ENCODE measurements around the gene PRR12.
A peak's percentile ranks its signal among the peaks of the same experiment; 100 is the strongest.
"Not testable (repeated sequence)": the region's sequence is repeated elsewhere in the genome, so short reads cannot be mapped to it uniquely, and the experiment has no call there.

Gene PRR12

DNA sequence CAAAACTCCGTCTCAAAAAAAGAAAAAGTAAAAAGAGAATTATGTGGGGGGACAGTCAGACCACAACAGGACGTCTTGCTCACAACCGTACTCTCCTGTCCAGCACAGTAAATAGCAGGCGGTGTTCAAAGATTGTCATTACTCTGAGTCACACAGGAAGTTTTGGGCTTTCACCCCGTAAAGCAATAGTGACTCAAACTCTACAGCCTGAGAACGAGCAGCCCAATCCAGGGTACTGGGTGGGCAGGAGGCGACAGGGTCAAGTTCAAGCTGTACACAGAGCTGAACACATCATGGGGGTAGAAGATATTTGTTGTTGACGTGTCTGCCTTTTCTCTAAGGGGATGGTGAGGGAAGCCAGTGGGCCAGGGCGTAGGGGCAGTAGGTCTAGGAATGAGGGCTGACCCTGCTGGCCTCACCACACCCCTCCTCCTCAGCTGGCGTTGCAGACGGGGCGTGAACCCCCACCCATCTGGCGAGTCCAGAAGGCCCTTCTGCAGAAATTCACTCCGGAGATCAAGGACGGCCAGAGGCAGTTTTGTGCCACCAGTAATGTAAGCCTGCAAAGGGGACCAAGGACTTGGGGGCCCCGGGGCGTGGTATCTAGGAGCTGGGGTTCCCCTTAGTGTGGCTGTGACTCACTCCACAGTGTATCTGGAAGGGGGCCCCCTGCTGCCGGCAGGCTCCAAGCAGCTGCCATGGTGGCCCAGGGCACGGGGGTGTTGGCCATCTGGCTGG is 23.3 kb downstream of the PRR12 start:
- TF ChIP-seq, protein P1, sequence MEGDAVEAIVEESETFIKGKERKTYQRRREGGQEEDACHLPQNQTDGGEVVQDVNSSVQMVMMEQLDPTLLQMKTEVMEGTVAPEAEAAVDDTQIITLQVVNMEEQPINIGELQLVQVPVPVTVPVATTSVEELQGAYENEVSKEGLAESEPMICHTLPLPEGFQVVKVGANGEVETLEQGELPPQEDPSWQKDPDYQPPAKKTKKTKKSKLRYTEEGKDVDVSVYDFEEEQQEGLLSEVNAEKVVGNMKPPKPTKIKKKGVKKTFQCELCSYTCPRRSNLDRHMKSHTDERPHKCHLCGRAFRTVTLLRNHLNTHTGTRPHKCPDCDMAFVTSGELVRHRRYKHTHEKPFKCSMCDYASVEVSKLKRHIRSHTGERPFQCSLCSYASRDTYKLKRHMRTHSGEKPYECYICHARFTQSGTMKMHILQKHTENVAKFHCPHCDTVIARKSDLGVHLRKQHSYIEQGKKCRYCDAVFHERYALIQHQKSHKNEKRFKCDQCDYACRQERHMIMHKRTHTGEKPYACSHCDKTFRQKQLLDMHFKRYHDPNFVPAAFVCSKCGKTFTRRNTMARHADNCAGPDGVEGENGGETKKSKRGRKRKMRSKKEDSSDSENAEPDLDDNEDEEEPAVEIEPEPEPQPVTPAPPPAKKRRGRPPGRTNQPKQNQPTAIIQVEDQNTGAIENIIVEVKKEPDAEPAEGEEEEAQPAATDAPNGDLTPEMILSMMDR (IDR thresholded peaks at IDR 0.05; ENCODE audit: low read depth, low read length): peak; percentile 31
- DNase-seq (ENCODE audit: low read depth in 2 of 2): peak; percentile 72 to 95
- peak overlapping the region in 1 of 2 donors; percentile 13 for H3K4me3 ChIP-seq (replicated peaks in 1 of 2; ENCODE audit: low read depth in 2 of 2, low read length in 2 of 2)

DNA sequence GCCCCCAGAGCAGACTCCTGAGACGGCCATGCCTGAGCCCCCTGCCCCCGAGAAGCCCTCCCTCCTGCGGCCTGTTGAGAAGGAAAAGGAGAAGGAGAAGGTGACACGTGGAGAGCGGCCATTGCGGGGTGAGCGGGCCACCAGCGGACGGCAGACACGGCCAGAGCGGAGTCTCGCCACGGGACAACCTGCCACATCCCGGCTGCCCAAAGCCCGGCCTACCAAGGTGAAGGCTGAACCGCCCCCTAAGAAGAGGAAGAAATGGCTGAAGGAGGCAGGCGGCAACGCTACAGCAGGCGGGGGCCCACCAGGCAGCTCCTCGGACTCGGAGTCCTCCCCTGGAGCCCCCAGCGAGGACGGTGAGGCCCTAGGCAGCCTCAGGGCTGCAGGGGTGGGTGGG is 24.9 kb downstream of the PRR12 start:
- TF ChIP-seq, protein P1 (IDR thresholded peaks at IDR 0.05; ENCODE audit: low read depth, low read length): no peak
- no peak overlapping the region for H3K4me3 ChIP-seq (replicated peaks in 1 of 2; ENCODE audit: low read depth in 2 of 2, low read length in 2 of 2)

DNA sequence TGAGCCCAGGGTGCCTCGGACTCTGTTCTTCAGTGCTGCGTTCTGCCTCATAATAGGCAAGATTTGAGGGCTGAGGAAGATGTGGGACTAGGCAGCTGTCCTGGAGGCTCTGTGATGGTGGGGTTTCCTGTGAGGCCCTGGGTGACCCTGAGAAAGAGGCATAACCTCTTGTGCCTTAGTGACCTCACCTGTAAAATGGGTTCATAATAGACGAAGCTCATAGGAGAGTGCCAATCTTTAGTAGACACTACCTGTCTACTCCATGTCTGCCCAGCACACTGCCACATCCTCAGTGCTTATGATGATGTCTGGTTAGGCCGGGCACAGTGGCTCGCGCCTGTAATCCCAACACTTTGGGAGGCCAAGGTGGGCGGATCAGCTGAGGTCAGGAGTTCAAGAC is 25.6 kb downstream of the PRR12 start:
- H3K4me3 ChIP-seq (replicated peaks in 1 of 2; ENCODE audit: low read depth in 2 of 2, low read length in 2 of 2): no peak overlapping the region
- TF ChIP-seq, protein P1 (IDR thresholded peaks at IDR 0.05; ENCODE audit: low read depth, low read length): no peak
- DNase-seq (ENCODE audit: low read depth in 2 of 2): no peak

More for the DNA sequence above, 24.9 kb downstream of the PRR12 start:
- no peak for DNase-seq (ENCODE audit: low read depth in 2 of 2)

DNA sequence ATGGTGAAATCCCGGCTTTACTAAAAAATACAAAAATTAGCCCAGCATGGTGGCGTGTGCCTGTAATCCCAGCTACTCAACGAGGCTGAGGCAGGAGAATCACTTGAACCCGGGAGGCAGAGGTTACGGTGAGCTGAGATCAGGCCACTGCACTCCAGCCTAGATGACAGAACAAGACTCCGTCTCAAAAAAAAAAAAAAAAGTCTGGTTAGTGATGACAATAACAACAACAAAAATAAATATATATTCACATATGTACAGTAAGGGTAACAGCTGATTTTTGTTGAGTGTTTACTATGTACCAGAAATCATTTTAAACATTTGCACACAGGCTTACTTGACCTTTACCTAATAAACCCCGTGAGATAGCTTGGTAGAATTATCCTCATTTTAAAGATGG is 26.0 kb downstream of the PRR12 start:
- DNase-seq (ENCODE audit: low read depth in 2 of 2): no peak
- TF ChIP-seq, protein P1 (IDR thresholded peaks at IDR 0.05; ENCODE audit: low read depth, low read length): no peak

DNA sequence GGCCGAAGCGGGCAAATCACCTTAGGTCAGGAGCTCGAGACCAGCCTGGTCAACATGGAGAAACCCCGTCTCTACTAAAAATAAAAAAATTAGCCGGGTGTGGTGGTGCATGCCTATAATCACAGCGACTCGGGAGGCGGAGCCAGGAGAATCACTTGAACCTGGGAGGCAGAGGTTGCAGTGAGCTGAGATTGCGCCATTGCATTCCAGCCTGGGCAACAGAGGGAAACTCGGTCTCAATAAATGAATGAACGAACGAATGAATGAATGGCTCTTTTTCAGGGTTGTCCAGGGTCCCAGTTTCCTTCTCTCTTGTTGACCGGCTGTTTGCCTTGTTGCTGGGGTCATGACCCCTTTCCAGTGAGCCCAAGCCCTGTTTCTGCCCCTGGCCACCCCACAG is 26.9 kb downstream of the PRR12 start:
- not testable (repeated sequence) for DNase-seq (ENCODE audit: low read depth in 2 of 2); H3K4me3 ChIP-seq (replicated peaks in 1 of 2; ENCODE audit: low read depth in 2 of 2, low read length in 2 of 2)

More for the DNA sequence above, 26.0 kb downstream of the PRR12 start:
- no peak overlapping the region for H3K4me3 ChIP-seq (replicated peaks in 1 of 2; ENCODE audit: low read depth in 2 of 2, low read length in 2 of 2)

DNA sequence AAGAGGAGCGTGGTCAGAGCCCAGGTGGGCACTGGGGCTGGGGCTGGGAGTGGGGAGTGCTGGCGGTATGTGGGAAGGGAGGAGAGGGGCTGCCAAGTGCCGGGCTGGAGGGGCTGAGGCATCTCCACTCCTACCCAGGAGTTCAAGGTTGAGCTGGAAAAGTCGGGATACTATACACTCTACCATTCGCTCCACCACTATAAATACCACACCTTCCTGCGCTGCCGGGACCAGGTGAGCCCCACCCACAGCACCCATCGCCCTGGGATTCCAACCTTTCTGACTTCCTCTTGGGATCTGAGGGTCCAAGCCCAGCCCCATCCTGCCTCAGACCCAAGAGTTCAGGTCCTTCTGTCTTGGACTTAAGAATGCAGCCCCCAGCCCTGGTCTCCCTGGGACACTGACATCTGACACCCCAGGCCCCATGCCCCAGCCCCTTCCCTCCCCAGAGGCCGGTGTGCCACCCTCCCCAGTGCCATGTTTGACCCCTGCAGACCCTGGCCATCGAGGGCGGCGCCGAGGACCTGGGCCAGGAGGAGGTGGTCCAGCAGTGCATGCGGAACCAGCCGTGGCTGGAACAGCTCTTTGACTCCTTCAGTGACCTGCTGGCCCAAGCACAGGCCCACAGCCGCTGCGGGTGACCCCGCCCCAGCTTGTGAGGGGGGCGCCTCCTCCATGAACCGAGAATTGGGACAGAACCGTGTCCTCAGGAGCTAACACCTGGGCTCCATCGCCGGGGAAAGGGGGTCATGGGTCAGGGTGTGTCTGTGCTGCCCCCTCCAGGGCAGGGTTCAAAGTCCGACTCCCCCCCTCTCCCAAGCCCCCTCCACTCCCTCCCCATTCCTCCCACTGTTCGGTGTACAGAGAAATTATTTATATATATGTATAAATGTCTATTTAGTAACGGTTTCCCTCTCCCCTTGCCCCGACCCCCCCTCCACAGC is 34.3 kb downstream of the PRR12 start:
- TF ChIP-seq, protein P1 (IDR thresholded peaks at IDR 0.05; ENCODE audit: low read depth, low read length): no peak
- H3K4me3 ChIP-seq (replicated peaks in 1 of 2; ENCODE audit: low read depth in 2 of 2, low read length in 2 of 2): no peak overlapping the region
- no peak for DNase-seq (ENCODE audit: low read depth in 2 of 2)

DNA sequence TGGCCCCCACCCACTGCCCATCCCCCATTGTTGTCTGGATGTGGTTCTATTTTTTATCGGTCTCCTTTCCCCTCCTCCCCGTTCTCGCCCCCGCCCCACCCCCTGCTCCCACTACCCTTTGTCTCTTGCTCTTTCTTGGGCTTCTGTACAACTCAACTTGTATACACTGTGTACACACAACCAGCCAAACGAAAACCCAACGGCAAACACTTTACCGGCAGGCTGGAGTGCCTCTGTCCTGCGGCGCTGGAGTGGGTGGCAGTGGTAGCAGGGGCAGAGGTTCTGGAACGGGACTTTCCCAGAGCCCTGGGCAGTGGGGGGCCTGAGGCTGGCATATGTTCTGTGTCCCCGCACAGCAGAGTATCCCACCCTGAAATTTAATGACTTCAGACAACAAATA is 35.2 kb downstream of the PRR12 start:
- no peak for DNase-seq (ENCODE audit: low read depth in 2 of 2)
- TF ChIP-seq, protein P1 (IDR thresholded peaks at IDR 0.05; ENCODE audit: low read depth, low read length): no peak
- H3K4me3 ChIP-seq (replicated peaks in 1 of 2; ENCODE audit: low read depth in 2 of 2, low read length in 2 of 2): no peak overlapping the region
